ENCODE data around the gene RAF1. TPM values are rescaled to one million over a fixed set of nuclear protein-coding genes. Genes with fewer than 3 reads are reported as not detected.

RAF1 gene
- total RNA-seq, 1 experiment from 2014 or later: 61.0 TPM

GRCh38 chr3:12585181-12585580 lies 78.7 kb downstream of the RAF1 start:
- in situ Hi-C loops (cut with HindIII; ENCODE audit: low pct_unique_long_range_greater_than_20kb, low sequenced_read_pairs): no loop called here
- peak; percentile 78 for DNase-seq (ENCODE audit: low read depth, low spot score)

GRCh38 chr3:12584083-12584482 lies 79.8 kb downstream of the RAF1 start:
- in situ Hi-C loops (cut with HindIII; ENCODE audit: low pct_unique_long_range_greater_than_20kb, low sequenced_read_pairs): no loop called here

GRCh38 chr3:12583280-12583679 lies 80.6 kb downstream of the RAF1 start:
- in situ Hi-C loops (cut with HindIII; ENCODE audit: low pct_unique_long_range_greater_than_20kb, low sequenced_read_pairs): no loop called here
- no peak for DNase-seq (ENCODE audit: low read depth, low spot score)

More at GRCh38 chr3:12584083-12584482, 79.8 kb downstream of the RAF1 start:
- no peak for DNase-seq (ENCODE audit: low read depth, low spot score)

- no peak for DNase-seq (ENCODE audit: low read depth, low spot score)
These were observed 81.2 kb downstream of the RAF1 start for GRCh38 chr3:12582730-12583129.

GRCh38 chr3:12579905-12580304 lies 84.0 kb downstream of the RAF1 start:
- in situ Hi-C loops (cut with HindIII; ENCODE audit: low pct_unique_long_range_greater_than_20kb, low sequenced_read_pairs): no loop called here
- DNase-seq (ENCODE audit: low read depth, low spot score): no peak

More at GRCh38 chr3:12582730-12583129, 81.2 kb downstream of the RAF1 start:
- in situ Hi-C loops (cut with HindIII; ENCODE audit: low pct_unique_long_range_greater_than_20kb, low sequenced_read_pairs): no loop called here

- no peak for DNase-seq (ENCODE audit: low read depth, low spot score)
- in situ Hi-C loops (cut with HindIII; ENCODE audit: low pct_unique_long_range_greater_than_20kb, low sequenced_read_pairs): no loop called here
These were observed 84.5 kb downstream of the RAF1 start for GRCh38 chr3:12579456-12579855.

- no peak for DNase-seq (ENCODE audit: low read depth, low spot score)
- in situ Hi-C loops (cut with HindIII; ENCODE audit: low pct_unique_long_range_greater_than_20kb, low sequenced_read_pairs): no loop called here
These were observed 85.2 kb downstream of the RAF1 start for GRCh38 chr3:12578742-12579141.

GRCh38 chr3:12577379-12577778 lies 86.5 kb downstream of the RAF1 start:
- in situ Hi-C loops (cut with HindIII; ENCODE audit: low pct_unique_long_range_greater_than_20kb, low sequenced_read_pairs): no loop called here

GRCh38 chr3:12574661-12575060 lies 89.3 kb downstream of the RAF1 start:
- in situ Hi-C loops (cut with HindIII; ENCODE audit: low pct_unique_long_range_greater_than_20kb, low sequenced_read_pairs): no loop called here

More at GRCh38 chr3:12577379-12577778, 86.5 kb downstream of the RAF1 start:
- DNase-seq (ENCODE audit: low read depth, low spot score): no peak

GRCh38 chr3:12574131-12574530 lies 89.8 kb downstream of the RAF1 start:
- DNase-seq (ENCODE audit: low read depth, low spot score): no peak
- in situ Hi-C loops (cut with HindIII; ENCODE audit: low pct_unique_long_range_greater_than_20kb, low sequenced_read_pairs): no loop called here

More at GRCh38 chr3:12574661-12575060, 89.3 kb downstream of the RAF1 start:
- DNase-seq (ENCODE audit: low read depth, low spot score): peak; percentile 63

- DNase-seq (ENCODE audit: low read depth, low spot score): no peak
- in situ Hi-C loops (cut with HindIII; ENCODE audit: low pct_unique_long_range_greater_than_20kb, low sequenced_read_pairs): no loop called here
These were observed 91.9 kb downstream of the RAF1 start for GRCh38 chr3:12571986-12572385.

- no peak for DNase-seq (ENCODE audit: low read depth, low spot score)
These were observed 94.1 kb downstream of the RAF1 start for GRCh38 chr3:12569836-12570235.

GRCh38 chr3:12568747-12569146 lies 95.2 kb downstream of the RAF1 start:
- DNase-seq (ENCODE audit: low read depth, low spot score): no peak
- in situ Hi-C loops (cut with HindIII; ENCODE audit: low pct_unique_long_range_greater_than_20kb, low sequenced_read_pairs): no loop called here

More at GRCh38 chr3:12569836-12570235, 94.1 kb downstream of the RAF1 start:
- in situ Hi-C loops (cut with HindIII; ENCODE audit: low pct_unique_long_range_greater_than_20kb, low sequenced_read_pairs): no loop called here

- DNase-seq (ENCODE audit: low read depth, low spot score): no peak
These were observed 96.9 kb downstream of the RAF1 start for GRCh38 chr3:12566976-12567375.

GRCh38 chr3:12562451-12562850 lies 101.5 kb downstream of the RAF1 start:
- in situ Hi-C loops (cut with HindIII; ENCODE audit: low pct_unique_long_range_greater_than_20kb, low sequenced_read_pairs): no loop called here

More at GRCh38 chr3:12566976-12567375, 96.9 kb downstream of the RAF1 start:
- in situ Hi-C loops (cut with HindIII; ENCODE audit: low pct_unique_long_range_greater_than_20kb, low sequenced_read_pairs): no loop called here

GRCh38 chr3:12561397-12561796 lies 102.5 kb downstream of the RAF1 start:
- DNase-seq (ENCODE audit: low read depth, low spot score): no peak
- in situ Hi-C loops (cut with HindIII; ENCODE audit: low pct_unique_long_range_greater_than_20kb, low sequenced_read_pairs): no loop called here

More at GRCh38 chr3:12562451-12562850, 101.5 kb downstream of the RAF1 start:
- no peak for DNase-seq (ENCODE audit: low read depth, low spot score)

- in situ Hi-C loops (cut with HindIII; ENCODE audit: low pct_unique_long_range_greater_than_20kb, low sequenced_read_pairs): no loop called here
- DNase-seq (ENCODE audit: low read depth, low spot score): no peak
These were observed 103.3 kb downstream of the RAF1 start for GRCh38 chr3:12560505-12561190.

GRCh38 chr3:12559520-12559919 lies 104.4 kb downstream of the RAF1 start:
- no peak for DNase-seq (ENCODE audit: low read depth, low spot score)
- in situ Hi-C loops (cut with HindIII; ENCODE audit: low pct_unique_long_range_greater_than_20kb, low sequenced_read_pairs): no loop called here

GRCh38 chr3:12558706-12559105 lies 105.2 kb downstream of the RAF1 start:
- no peak for DNase-seq (ENCODE audit: low read depth, low spot score)
- in situ Hi-C loops (cut with HindIII; ENCODE audit: low pct_unique_long_range_greater_than_20kb, low sequenced_read_pairs): no loop called here

Data from SK-MEL-5 (cell line).